HG03159 (cell line): Measurements from ENCODE around the gene SKAP2.

Experiments
- ATAC-seq: cut with Tn5 transposase; IDR thresholded peaks from one replicate; pipeline ENCODE4 v1.9.1; 2021; ENCODE audit warnings: mild to moderate bottlenecking, moderate library complexity; ENCODE audit not compliant: unreplicated experiment

The SKAP2 gene

GRCh38 chr7:26645121-26645520 is 219.3 kb downstream of the SKAP2 start:
- no peak for ATAC-seq

- no peak for ATAC-seq
These were observed 222.0 kb downstream of the SKAP2 start for GRCh38 chr7:26642416-26642815.

- ATAC-seq = no peak
These were observed 224.7 kb downstream of the SKAP2 start for GRCh38 chr7:26639695-26640094.

GRCh38 chr7:26639111-26639510 is 225.3 kb downstream of the SKAP2 start:
- no peak for ATAC-seq

- ATAC-seq = no peak
These were observed 226.2 kb downstream of the SKAP2 start for GRCh38 chr7:26638140-26638539.

GRCh38 chr7:26637610-26638009 is 226.8 kb downstream of the SKAP2 start:
- no peak for ATAC-seq

- ATAC-seq = no peak
These were observed 227.6 kb downstream of the SKAP2 start for GRCh38 chr7:26636808-26637207.

- ATAC-seq = no peak
These were observed 230.8 kb downstream of the SKAP2 start for GRCh38 chr7:26633557-26633956.

GRCh38 chr7:26631601-26632000 is 232.8 kb downstream of the SKAP2 start:
- ATAC-seq = no peak

GRCh38 chr7:26630941-26631580 is 233.3 kb downstream of the SKAP2 start:
- ATAC-seq = no peak

- no peak for ATAC-seq
These were observed 234.0 kb downstream of the SKAP2 start for GRCh38 chr7:26630361-26630760.

GRCh38 chr7:26629696-26630095 is 234.7 kb downstream of the SKAP2 start:
- ATAC-seq = no peak

- ATAC-seq = no peak
These were observed 236.5 kb downstream of the SKAP2 start for GRCh38 chr7:26627891-26628341.

GRCh38 chr7:26627221-26627620 is 237.2 kb downstream of the SKAP2 start:
- ATAC-seq = no peak

- no peak for ATAC-seq
These were observed 237.7 kb downstream of the SKAP2 start for GRCh38 chr7:26626687-26627086.

- no peak for ATAC-seq
These were observed 238.2 kb downstream of the SKAP2 start for GRCh38 chr7:26626156-26626555.

- no peak for ATAC-seq
These were observed 239.1 kb downstream of the SKAP2 start for GRCh38 chr7:26625286-26625685.

- no peak for ATAC-seq
These were observed 239.6 kb downstream of the SKAP2 start for GRCh38 chr7:26624839-26625238.

- no peak for ATAC-seq
These were observed 240.0 kb downstream of the SKAP2 start for GRCh38 chr7:26624431-26624830.

GRCh38 chr7:26620352-26620751 is 244.0 kb downstream of the SKAP2 start:
- no peak for ATAC-seq

- ATAC-seq = no peak
These were observed 244.9 kb downstream of the SKAP2 start for GRCh38 chr7:26619348-26619984.

- no peak for ATAC-seq
These were observed 245.5 kb downstream of the SKAP2 start for GRCh38 chr7:26618898-26619297.

- no peak for ATAC-seq
These were observed 245.9 kb downstream of the SKAP2 start for GRCh38 chr7:26618449-26618848.
